ENCODE measurements around the gene ENTPD2. TPM values are rescaled to one million over a fixed set of nuclear protein-coding genes. Genes with fewer than 3 reads are reported as not detected.

Gene ENTPD2
- total RNA-seq, 4 donors from 2014 or later = 0.22 to 0.49 TPM; not detected in 2

DNA sequence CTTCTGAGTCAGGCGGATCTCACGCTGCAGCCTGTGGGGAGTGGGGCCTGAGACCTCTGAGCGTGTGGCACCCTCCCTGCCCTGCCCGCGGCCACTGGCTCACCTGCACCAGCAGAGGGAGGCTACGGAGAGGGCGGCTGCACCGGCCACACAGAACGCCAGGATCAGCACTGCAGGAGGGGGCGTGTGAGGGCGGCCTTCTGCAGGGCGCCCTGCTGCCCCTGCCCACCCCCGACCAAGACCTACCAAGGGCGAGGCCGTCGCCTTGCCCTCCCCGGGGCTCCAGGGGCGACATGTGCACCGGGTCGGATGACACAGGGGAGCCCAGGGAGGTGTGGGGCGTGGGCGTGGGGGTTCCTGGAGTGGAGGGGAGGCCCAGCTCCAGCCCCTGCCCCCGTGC lies 13.3 kb downstream of the ENTPD2 start:
- Histone ChIP-seq H3K36me3 (peaks cover 0 to 8% of the 10 kb centered on the region in 2 donors), H3K9me3 (no peaks in the 10 kb centered on the region), H3K4me3 (replicated peaks in 1 of 3) (no peak overlapping the region), H3K4me1 (peaks cover under 1 to 17% of the 10 kb centered on the region in 2 donors), H3K27me3 (no peaks in the 10 kb centered on the region), H3K27ac (no peak overlapping the region)
- WGBS, 2 donors = 88 to 89% methylated on average over 12 to 22 of the region's 23 CpGs
- DNase-seq = no peak
- TF ChIP-seq, protein P1, sequence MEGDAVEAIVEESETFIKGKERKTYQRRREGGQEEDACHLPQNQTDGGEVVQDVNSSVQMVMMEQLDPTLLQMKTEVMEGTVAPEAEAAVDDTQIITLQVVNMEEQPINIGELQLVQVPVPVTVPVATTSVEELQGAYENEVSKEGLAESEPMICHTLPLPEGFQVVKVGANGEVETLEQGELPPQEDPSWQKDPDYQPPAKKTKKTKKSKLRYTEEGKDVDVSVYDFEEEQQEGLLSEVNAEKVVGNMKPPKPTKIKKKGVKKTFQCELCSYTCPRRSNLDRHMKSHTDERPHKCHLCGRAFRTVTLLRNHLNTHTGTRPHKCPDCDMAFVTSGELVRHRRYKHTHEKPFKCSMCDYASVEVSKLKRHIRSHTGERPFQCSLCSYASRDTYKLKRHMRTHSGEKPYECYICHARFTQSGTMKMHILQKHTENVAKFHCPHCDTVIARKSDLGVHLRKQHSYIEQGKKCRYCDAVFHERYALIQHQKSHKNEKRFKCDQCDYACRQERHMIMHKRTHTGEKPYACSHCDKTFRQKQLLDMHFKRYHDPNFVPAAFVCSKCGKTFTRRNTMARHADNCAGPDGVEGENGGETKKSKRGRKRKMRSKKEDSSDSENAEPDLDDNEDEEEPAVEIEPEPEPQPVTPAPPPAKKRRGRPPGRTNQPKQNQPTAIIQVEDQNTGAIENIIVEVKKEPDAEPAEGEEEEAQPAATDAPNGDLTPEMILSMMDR (IDR thresholded peaks at IDR 0.05) = no peak
- TF ChIP-seq POLR2A (IDR thresholded peaks at IDR 0.05) = no peak
- intact Hi-C loops (cut with DNase I) = no loop called here

- Histone ChIP-seq H3K27me3 (no peaks in the 10 kb centered on the region), H3K4me1 (peaks cover 9 to 17% of the 10 kb centered on the region in 2 donors), H3K36me3 (peaks cover 0 to 8% of the 10 kb centered on the region in 2 donors), H3K27ac (no peak overlapping the region), H3K4me3 (replicated peaks in 1 of 3) (no peak overlapping the region), H3K9me3 (no peaks in the 10 kb centered on the region)
- intact Hi-C loops (cut with DNase I) = loop anchor here (10.0 kb wide), 1 partner anchor 195 kb away; the partner anchor contains the start of genes AJM1 and PHPT1
- 89 to 91% methylated on average over 22 to 27 of the region's 32 CpGs for WGBS, 2 donors
- TF ChIP-seq, protein P1 (IDR thresholded peaks at IDR 0.05) = no peak
- TF ChIP-seq POLR2A (IDR thresholded peaks at IDR 0.05) = no peak
- DNase-seq = no peak
Measured at GRCh38 chr9:137039611-137040366, 14.1 kb downstream of the ENTPD2 start.

DNA sequence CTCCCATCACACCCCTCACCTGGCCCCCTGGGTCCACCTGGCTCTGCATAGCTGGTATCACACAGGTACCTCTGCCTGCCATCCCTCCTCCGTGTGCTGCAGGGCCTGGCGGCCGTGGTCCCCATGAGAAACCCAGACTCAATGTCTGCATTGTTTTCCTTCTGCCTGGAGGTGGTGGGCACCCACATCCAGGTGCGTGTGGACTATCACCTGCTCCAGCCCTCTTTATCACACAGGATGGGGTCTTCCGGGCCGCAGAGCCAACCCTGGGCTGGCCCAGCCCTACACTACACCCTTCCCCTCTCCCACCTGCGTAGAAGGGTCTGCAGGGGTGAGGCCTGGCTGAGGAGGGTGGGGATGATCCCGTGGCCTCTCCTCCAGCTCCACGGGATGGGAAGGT lies 14.9 kb downstream of the ENTPD2 start:
- Histone ChIP-seq H3K9me3 (no peaks in the 10 kb centered on the region), H3K4me3 (replicated peaks in 1 of 3) (no peak overlapping the region), H3K27ac (no peak overlapping the region), H3K27me3 (no peaks in the 10 kb centered on the region), H3K36me3 (peaks cover 0 to 8% of the 10 kb centered on the region in 2 donors), H3K4me1 (peaks cover 10 to 20% of the 10 kb centered on the region in 2 donors)
- DNase-seq = no peak
- 87 to 92% methylated on average over 6 to 7 of the region's 9 CpGs for WGBS, 2 donors
- TF ChIP-seq, protein P1 (IDR thresholded peaks at IDR 0.05) = no peak
- no peak for TF ChIP-seq POLR2A (IDR thresholded peaks at IDR 0.05)
- intact Hi-C loops (cut with DNase I) = loop anchor here (10.0 kb wide), 1 partner anchor 194 kb away; the partner anchor contains the start of genes AJM1 and PHPT1

GRCh38 chr9:137037483-137037882 lies 16.4 kb downstream of the ENTPD2 start:
- TF ChIP-seq, protein P1 (IDR thresholded peaks at IDR 0.05) = no peak
- TF ChIP-seq POLR2A (IDR thresholded peaks at IDR 0.05) = no peak
- Histone ChIP-seq H3K4me3 (replicated peaks in 1 of 3) (no peak overlapping the region), H3K27ac (no peak overlapping the region), H3K9me3 (no peaks in the 10 kb centered on the region), H3K36me3 (peaks cover 0 to 8% of the 10 kb centered on the region in 2 donors), H3K27me3 (no peaks in the 10 kb centered on the region), H3K4me1 (peaks cover 10 to 20% of the 10 kb centered on the region in 2 donors)
- intact Hi-C loops (cut with DNase I) = loop anchor here (10.0 kb wide), 1 partner anchor 193 kb away; the partner anchor contains the start of genes AJM1 and PHPT1
- 93 to 95% methylated on average over 10 of the region's 10 CpGs for WGBS, 2 donors
- DNase-seq = no peak

DNA sequence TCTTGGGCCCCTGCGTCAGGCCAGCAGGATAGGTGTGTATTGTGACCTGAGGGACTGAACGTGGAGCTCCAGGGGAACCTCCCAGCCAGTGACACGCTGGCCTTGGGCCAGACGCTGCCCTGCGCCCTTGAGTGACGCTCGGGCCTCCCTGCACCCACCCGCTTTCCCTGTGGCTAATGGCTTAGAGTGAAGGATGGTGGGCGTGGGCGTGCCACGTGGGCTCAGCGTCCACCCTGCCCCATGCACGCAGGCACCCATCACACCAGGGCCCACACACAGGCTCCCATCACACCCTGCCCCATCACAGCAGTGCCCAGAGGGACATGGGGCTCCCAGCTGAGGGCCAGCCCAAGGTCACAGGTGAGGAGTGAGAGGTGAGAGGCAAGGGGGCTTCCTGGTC lies 16.8 kb downstream of the ENTPD2 start:
- Histone ChIP-seq H3K27ac (no peak overlapping the region), H3K36me3 (peaks cover 0 to 8% of the 10 kb centered on the region in 2 donors), H3K9me3 (no peaks in the 10 kb centered on the region), H3K27me3 (no peaks in the 10 kb centered on the region), H3K4me1 (peaks cover 10 to 20% of the 10 kb centered on the region in 2 donors), H3K4me3 (replicated peaks in 1 of 3) (no peak overlapping the region)
- DNase-seq = no peak
- 66 to 79% methylated on average over 8 to 13 of the region's 13 CpGs for WGBS, 2 donors
- TF ChIP-seq POLR2A (IDR thresholded peaks at IDR 0.05) = no peak
- TF ChIP-seq, protein P1 (IDR thresholded peaks at IDR 0.05) = no peak
- intact Hi-C loops (cut with DNase I) = loop anchor here (10.0 kb wide), 1 partner anchor 192 kb away; the partner anchor contains the start of genes AJM1 and PHPT1
